SU-DHL-6 (cell line): ENCODE measurements around the gene EPHB3.

Experiments
- CTCF ChIP-seq: fragments of 200-600 bp; sonication (generic); IDR thresholded peaks from one replicate; pipeline ENCODE4 v1.5.1; 2017; ENCODE audit warnings: antibody characterized with exemption, mild to moderate bottlenecking, low read length, moderate library complexity; ENCODE audit not compliant: insufficient read depth, poor library complexity, severe bottlenecking
- EZH2phosphoT487 ChIP-seq: fragments of 200-600 bp; sonication (generic), shearing (Covaris generic); conservative IDR thresholded peaks from 2 replicates; pipeline ENCODE4 v1.6.1; 2018; ENCODE audit warnings: mild to moderate bottlenecking, antibody characterized with exemption, low read length, moderate library complexity, mixed read lengths

DNA sequence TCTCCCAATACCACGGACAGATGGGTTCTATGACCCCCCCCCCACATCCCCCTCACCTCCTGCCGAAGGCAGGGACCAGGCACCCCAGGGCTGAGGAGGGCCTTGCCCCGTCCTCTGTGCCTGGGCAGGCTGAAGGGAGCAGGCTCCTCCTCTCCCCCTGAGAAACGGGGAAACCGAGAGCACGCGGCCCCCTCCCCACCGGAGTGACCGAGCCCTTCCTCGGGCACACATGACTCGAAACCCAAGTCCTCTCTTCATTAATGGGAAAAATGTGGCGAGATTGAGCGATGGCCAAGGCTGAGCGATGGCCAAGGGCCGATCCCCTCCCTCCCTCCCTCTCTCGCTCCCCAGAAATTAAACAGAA, 7.0 kb downstream of the EPHB3 start:
- TF ChIP-seq CTCF (no peak), EZH2phosphoT487 (no peak)
